ES-I3 (cell line): Measurements from ENCODE around the gene FAM20B.
"Not testable (repeated sequence)": the region's sequence is repeated elsewhere in the genome, so short reads cannot be mapped to it uniquely, and the experiment has no call there.

Source experiments
- H3K36me3 ChIP-seq: 2 replicates; pipeline ENCODE4 v1.6.1; 2013; ENCODE audit warnings: mild to moderate bottlenecking, low read length, control low read depth, moderate library complexity; ENCODE audit not compliant: insufficient read depth
- H3K4me1 ChIP-seq: 2 replicates; pipeline ENCODE4 v1.6.1; 2013; ENCODE audit warnings: mild to moderate bottlenecking, control low read depth, low read length; ENCODE audit not compliant: insufficient read depth
- H3K9ac ChIP-seq: 2 replicates; pipeline ENCODE4 v1.6.1; 2013; ENCODE audit warnings: low read depth, mild to moderate bottlenecking, low read length, moderate library complexity
- H3K9me3 ChIP-seq: 2 replicates; pipeline ENCODE4 v1.6.1; 2013; ENCODE audit warnings: mild to moderate bottlenecking, low read length, moderate library complexity; ENCODE audit not compliant: control insufficient read depth, insufficient read depth

FAM20B gene

GRCh38 chr1:179031855-179032513 lies 6.3 kb downstream of the FAM20B start:
- no peaks in the 10 kb centered on the region for H3K36me3 ChIP-seq
- H3K9me3 ChIP-seq = no peaks in the 10 kb centered on the region
- no peak overlapping the region for H3K9ac ChIP-seq
- H3K4me1 ChIP-seq = peaks cover 28% of the 10 kb centered on the region

GRCh38 chr1:179034720-179035119 lies 9.0 kb downstream of the FAM20B start:
- Histone ChIP-seq H3K4me1 (peaks cover 19% of the 10 kb centered on the region), H3K36me3 (no peaks in the 10 kb centered on the region), H3K9ac (no peak overlapping the region), H3K9me3 (no peaks in the 10 kb centered on the region)

- Histone ChIP-seq H3K36me3 (no peaks in the 10 kb centered on the region), H3K9ac (no peak overlapping the region), H3K9me3 (no peaks in the 10 kb centered on the region), H3K4me1 (peaks cover 19% of the 10 kb centered on the region)
Observed at GRCh38 chr1:179036844-179037465, 11.3 kb downstream of the FAM20B start.

GRCh38 chr1:179038528-179039281 lies 13.0 kb downstream of the FAM20B start:
- no peaks in the 10 kb centered on the region for H3K9me3 ChIP-seq
- no peaks in the 10 kb centered on the region for H3K36me3 ChIP-seq
- H3K4me1 ChIP-seq = peaks cover 19% of the 10 kb centered on the region
- H3K9ac ChIP-seq = no peak overlapping the region

DNA sequence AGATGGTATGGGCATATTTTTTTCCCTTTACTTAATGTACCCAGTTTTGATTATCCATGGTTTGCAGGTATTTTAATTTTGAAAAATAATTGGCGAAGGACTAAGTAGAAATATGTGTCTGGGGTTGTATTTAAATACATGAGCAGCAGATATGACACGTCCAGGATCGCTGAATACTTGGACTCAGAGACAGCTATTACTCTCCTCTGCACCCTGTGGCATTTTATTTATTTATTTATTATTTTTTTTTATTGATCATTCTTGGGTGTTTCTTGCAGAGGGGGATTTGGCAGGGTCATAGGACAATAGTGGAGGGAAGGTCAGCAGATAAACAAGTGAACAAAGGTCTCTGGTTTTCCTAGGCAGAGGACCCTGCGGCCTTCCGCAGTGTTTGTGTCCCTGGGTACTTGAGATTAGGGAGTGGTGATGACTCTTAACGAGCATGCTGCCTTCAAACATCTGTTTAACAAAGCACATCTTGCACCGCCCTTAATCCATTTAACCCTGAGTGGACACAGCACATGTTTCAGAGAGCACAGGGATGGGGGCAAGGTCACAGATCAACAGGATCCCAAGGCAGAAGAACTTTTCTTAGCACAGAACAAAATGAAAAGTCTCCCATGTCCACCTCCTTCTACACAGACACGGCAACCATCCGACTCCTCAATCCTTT lies 13.9 kb downstream of the FAM20B start:
- not testable (repeated sequence) for H3K36me3 ChIP-seq, H3K9me3 ChIP-seq, H3K9ac ChIP-seq
- H3K4me1 ChIP-seq = peaks cover 10% of the 10 kb centered on the region

GRCh38 chr1:179040175-179040551 lies 14.5 kb downstream of the FAM20B start:
- H3K36me3 ChIP-seq, H3K9ac ChIP-seq, H3K4me1 ChIP-seq, H3K9me3 ChIP-seq: not testable (repeated sequence)

DNA sequence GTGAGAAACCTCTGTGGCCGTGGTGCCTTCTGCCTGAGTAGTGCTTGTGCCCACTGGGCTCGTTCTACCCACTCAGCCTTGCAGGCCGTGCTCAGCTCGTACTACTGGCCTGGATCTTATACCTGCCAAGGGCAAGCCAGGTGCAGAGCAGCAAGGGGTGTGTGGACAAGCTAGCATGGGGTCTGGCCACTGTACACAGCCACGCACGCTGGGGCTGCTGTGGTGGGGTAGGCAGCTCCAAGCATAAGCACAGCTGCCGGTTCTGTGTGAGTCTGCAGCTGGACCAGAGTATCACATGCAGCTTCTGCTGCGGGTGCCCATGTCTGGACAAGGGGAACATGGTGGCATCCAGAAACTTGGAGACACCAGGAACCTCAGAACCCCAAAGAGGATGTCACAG lies 16.4 kb downstream of the FAM20B start:
- Histone ChIP-seq H3K4me1 (0 out of 2 replicates have a peak, but pooled peaks cover 2% of the 10 kb centered on the region), H3K36me3 (no peaks in the 10 kb centered on the region), H3K9ac (no peak overlapping the region), H3K9me3 (no peaks in the 10 kb centered on the region)

GRCh38 chr1:179042700-179043099 lies 17.0 kb downstream of the FAM20B start:
- Histone ChIP-seq H3K9me3 (no peaks in the 10 kb centered on the region), H3K4me1 (0 out of 2 replicates have a peak, but pooled peaks cover 2% of the 10 kb centered on the region), H3K9ac (no peak overlapping the region), H3K36me3 (no peaks in the 10 kb centered on the region)

DNA sequence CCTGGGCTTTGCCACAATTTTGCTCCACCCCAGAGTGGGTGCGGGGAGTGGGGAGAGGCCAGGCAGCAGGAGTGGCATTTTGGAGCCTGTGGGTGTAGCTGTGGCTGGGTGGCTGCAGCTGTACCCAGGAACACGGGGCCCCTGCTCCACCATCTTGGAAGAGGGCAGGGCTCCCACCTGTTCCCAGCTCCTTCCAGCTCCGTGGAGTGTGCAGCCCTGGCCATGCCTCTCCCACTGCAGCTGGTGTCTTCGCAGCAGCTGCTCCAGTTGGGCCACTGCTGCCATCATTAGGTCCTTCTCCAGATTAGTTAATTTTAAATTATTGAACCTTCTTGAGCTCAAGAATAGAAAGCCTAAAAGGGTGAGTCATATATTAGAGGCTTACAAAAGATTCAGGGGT lies 17.6 kb downstream of the FAM20B start:
- Histone ChIP-seq H3K36me3 (no peaks in the 10 kb centered on the region), H3K9me3 (no peaks in the 10 kb centered on the region), H3K4me1 (0 out of 2 replicates have a peak, but pooled peaks cover 2% of the 10 kb centered on the region), H3K9ac (no peak overlapping the region)

DNA sequence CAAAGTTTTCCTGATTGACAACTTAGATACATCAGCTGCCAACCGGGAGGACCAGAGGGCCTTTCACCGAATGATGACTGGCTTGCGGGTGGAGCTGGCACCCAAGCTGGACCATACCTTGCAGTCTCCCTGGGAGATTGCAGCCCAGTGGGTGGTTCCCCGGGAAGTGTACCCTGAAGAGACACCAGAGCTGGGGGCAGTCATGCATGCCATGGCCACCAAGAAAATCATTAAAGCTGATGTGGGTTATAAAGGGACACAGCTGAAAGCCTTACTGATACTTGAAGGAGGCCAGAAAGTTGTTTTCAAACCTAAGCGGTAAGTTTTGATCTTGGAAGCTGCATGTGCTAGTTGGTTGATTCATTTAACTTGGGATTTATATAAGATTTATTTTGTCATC lies 18.2 kb downstream of the FAM20B start:
- H3K4me1 ChIP-seq = 0 out of 2 replicates have a peak, but pooled peaks cover 2% of the 10 kb centered on the region
- H3K36me3 ChIP-seq = no peaks in the 10 kb centered on the region
- no peaks in the 10 kb centered on the region for H3K9me3 ChIP-seq
- H3K9ac ChIP-seq = no peak overlapping the region

DNA sequence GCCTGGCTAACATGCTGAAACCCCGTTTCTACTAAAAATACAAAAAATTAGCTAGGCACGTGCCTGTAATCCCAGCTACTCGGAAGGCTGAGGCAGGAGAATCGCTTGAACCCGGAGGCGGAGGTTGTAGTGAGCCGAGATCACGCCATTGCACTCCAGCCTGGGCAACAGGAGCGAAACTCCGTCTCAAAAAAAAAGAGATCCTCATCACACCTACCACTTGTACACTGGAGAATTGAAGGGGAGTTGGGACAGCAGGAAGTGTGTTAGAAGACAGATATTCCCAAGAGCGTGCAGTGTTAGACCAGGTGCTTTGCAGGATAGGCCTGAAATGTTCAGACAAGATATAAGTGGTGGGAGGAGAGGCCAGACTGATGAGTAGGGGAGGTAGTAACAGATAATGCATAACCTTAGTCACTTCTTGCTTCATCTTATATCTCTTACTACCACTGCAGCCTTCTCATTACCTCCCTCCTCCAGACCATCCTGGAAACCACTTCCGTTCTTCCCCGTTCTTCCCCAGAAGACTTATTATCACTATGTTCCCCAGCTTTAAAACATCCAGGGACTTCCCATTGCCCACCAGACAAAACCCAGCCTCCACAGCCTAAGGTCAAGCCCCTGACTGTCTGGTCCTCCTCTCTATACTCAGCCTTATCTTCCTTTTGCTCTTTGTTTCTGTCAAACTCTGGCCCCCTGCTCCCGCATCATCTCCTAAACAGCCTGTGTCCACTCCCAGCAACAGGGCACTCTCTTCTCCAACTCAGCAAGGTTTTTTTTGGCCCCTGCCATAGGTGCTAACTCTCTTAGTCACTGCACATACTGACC lies 21.3 kb downstream of the FAM20B start:
- Histone ChIP-seq H3K9ac (no peak overlapping the region), H3K36me3 (no peaks in the 10 kb centered on the region), H3K9me3 (no peaks in the 10 kb centered on the region), H3K4me1 (no peaks in the 10 kb centered on the region)

GRCh38 chr1:179047636-179047997 lies 21.9 kb downstream of the FAM20B start:
- Histone ChIP-seq H3K9me3 (no peaks in the 10 kb centered on the region), H3K36me3 (no peaks in the 10 kb centered on the region), H3K9ac (no peak overlapping the region), H3K4me1 (no peaks in the 10 kb centered on the region)

- no peak overlapping the region for H3K9ac ChIP-seq
- no peaks in the 10 kb centered on the region for H3K4me1 ChIP-seq
- H3K36me3 ChIP-seq = no peaks in the 10 kb centered on the region
- H3K9me3 ChIP-seq = no peaks in the 10 kb centered on the region
Observed at GRCh38 chr1:179048339-179049124, 22.8 kb downstream of the FAM20B start.
